Chondrocyte (in vitro differentiated cells): Measurements from ENCODE around the gene PAPLN. TPM values are rescaled to one million over a fixed set of nuclear protein-coding genes. Genes with fewer than 3 reads are reported as not detected.

ENCODE experiments used
- DNase-seq: peaks from one replicate; pipeline ENCODE4 v3.0.0; 2021; ENCODE audit warnings: mixed read lengths, low spot score
- H3K27ac Mint-ChIP-seq: one replicate; pipeline ENCODE4 v1.8.0; 2021; ENCODE audit warnings: mild to moderate bottlenecking, moderate library complexity, mixed read lengths; ENCODE audit not compliant: unreplicated experiment
- H3K27me3 Mint-ChIP-seq: 2 replicates; pipeline ENCODE4 v1.8.0; 2021; ENCODE audit warnings: low read depth, mixed read lengths
- H3K36me3 Mint-ChIP-seq: 2 replicates; pipeline ENCODE4 v1.8.0; 2021; ENCODE audit warnings: low read depth, mixed read lengths
- H3K4me1 Mint-ChIP-seq: 2 replicates; pipeline ENCODE4 v1.8.0; 2021; ENCODE audit warnings: low read depth, mild to moderate bottlenecking, mixed read lengths
- H3K4me3 Mint-ChIP-seq: one replicate; pipeline ENCODE4 v1.8.0; 2021; ENCODE audit warnings: mild to moderate bottlenecking, moderate library complexity, mixed read lengths; ENCODE audit not compliant: unreplicated experiment
- H3K9me3 Mint-ChIP-seq: 2 replicates; pipeline ENCODE4 v1.8.0; 2021; ENCODE audit warnings: low read depth, mixed read lengths
- CTCF ChIP-seq: fragments of 200-600 bp; sonication (generic); IDR thresholded peaks from 2 replicates; pipeline ENCODE4 v1.5.0; 2021; ENCODE audit warnings: antibody characterized with exemption, mild to moderate bottlenecking, moderate library complexity
- total RNA-seq: library from RNA; stranded (reverse); gene quantifications from 3 replicates; pipeline ENCODE4 v1.2.1, GENCODE V29; 2021

Gene PAPLN
- total RNA-seq, 1 donor from 2014 or later: 16.8 TPM

DNA sequence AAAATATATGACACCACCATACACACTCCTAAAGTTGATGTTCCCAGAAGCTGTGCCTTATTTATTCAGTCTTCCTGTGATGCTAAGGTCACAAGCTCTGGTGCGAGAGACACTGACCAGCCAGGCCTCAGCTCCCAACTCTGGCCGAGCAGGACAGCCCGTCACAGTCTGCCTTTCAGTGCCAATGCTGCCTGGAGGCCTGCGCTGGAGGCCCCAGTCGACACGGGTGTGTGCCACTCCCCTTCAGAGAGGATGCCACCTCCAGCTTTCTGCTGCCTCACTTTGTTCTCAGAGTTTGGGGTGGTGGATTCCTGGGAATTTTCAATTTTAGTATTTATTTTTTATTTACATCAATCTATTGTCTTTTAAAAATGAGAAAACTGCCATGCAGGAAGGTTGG is 7.3 kb upstream of the PAPLN start:
- Mint-ChIP-seq H3K27ac (no peak overlapping the region), H3K9me3 (no peaks in the 10 kb centered on the region), H3K4me1 (peaks cover 39% of the 10 kb centered on the region), H3K27me3 (peaks cover 2% of the 10 kb centered on the region), H3K36me3 (peaks cover 4% of the 10 kb centered on the region), H3K4me3 (no peak overlapping the region)
- DNase-seq: no peak
- no peak for TF ChIP-seq CTCF

GRCh38 chr14:73231981-73232851 is 5.1 kb upstream of the PAPLN start:
- peak; percentile 58 for TF ChIP-seq CTCF
- Mint-ChIP-seq H3K27me3 (peaks cover 2% of the 10 kb centered on the region), H3K9me3 (no peaks in the 10 kb centered on the region), H3K27ac (peak overlapping the region; percentile 41), H3K4me3 (no peak overlapping the region), H3K36me3 (peaks cover 1% of the 10 kb centered on the region), H3K4me1 (peaks cover 52% of the 10 kb centered on the region)
- no peak for DNase-seq

DNA sequence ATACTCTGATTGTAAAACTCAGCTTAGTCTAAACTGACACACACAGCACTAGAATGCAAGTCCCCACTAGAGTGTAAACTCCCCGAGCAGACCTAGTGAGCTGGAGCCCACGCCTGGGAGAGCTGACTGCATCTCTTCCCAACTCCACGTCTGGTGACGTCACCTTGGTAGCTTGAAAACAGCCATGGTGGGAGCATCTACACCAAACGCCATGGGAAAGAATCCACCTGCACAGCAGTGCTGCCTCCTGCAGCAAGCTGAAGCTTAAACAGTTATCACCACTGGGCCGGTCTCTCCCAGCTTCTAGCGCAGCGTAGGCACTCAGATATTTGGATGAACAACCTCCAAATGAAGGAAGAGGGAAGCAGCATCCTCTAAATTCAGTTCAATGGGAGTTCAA is 4.3 kb upstream of the PAPLN start:
- Mint-ChIP-seq H3K27me3 (peaks cover 2% of the 10 kb centered on the region), H3K4me3 (no peak overlapping the region), H3K36me3 (peaks cover 1% of the 10 kb centered on the region), H3K4me1 (peaks cover 45% of the 10 kb centered on the region), H3K27ac (no peak overlapping the region), H3K9me3 (no peaks in the 10 kb centered on the region)
- no peak for TF ChIP-seq CTCF
- no peak for DNase-seq

DNA sequence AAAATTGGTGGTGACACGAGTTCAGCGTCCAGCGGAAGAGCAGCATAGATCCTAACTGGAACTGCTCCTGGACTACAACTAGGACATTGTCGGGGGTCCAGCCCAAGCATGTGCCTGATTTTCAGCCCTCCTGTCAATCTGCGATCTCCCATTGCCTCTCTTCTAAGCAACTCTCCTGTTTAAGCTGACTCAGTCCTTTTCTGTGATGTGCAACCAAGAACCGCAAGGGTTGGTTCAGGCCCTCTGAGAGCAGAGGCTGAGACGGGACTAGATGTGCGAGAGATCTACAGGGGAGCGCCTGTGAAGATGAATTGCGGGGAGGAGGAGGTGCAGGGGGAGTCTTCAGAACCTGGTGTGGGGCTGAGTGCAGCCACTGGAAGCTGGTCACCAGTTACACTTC is 3.7 kb upstream of the PAPLN start:
- no peak overlapping the region for H3K4me3 Mint-ChIP-seq
- peaks cover 2% of the 10 kb centered on the region for H3K27me3 Mint-ChIP-seq
- no peaks in the 10 kb centered on the region for H3K9me3 Mint-ChIP-seq
- H3K36me3 Mint-ChIP-seq: peaks cover 1% of the 10 kb centered on the region
- H3K4me1 Mint-ChIP-seq: peaks cover 44% of the 10 kb centered on the region
- no peak for TF ChIP-seq CTCF
- H3K27ac Mint-ChIP-seq: no peak overlapping the region
- no peak for DNase-seq

GRCh38 chr14:73234029-73234428 is 3.3 kb upstream of the PAPLN start:
- TF ChIP-seq CTCF: no peak
- H3K4me1 Mint-ChIP-seq: peaks cover 44% of the 10 kb centered on the region

More at GRCh38 chr14:73234029-73234428, 3.3 kb upstream of the PAPLN start:
- no peak for DNase-seq
- Mint-ChIP-seq H3K4me3 (no peak overlapping the region), H3K36me3 (peaks cover 1% of the 10 kb centered on the region), H3K27ac (no peak overlapping the region), H3K9me3 (no peaks in the 10 kb centered on the region), H3K27me3 (peaks cover 2% of the 10 kb centered on the region)
